Subcutaneous adipose tissue (tissue), 4 donors: ENCODE measurements around the gene GLT1D1. TPM values are rescaled to one million over a fixed set of nuclear protein-coding genes. Genes with fewer than 3 reads are reported as not detected.

Experiments
- total RNA-seq, 4 donors: library from RNA; depleted of rRNA; stranded (reverse); fragments of >200 nt; gene quantifications; one replicate each; pipeline ENCODE4 v1.1.0, GENCODE V29; 2016
- TF ChIP-seq, protein P1 (sequence below): fragments of 450-650 bp; IDR thresholded peaks from one replicate; pipeline ENCODE4 v1.5.1; 2016; ENCODE audit warnings: low read depth, mild to moderate bottlenecking, control low read depth, antibody characterized with exemption, moderate library complexity

Gene GLT1D1
- total RNA-seq, 4 donors from 2014 or later = 0.22 to 0.75 TPM; not detected in 2

DNA sequence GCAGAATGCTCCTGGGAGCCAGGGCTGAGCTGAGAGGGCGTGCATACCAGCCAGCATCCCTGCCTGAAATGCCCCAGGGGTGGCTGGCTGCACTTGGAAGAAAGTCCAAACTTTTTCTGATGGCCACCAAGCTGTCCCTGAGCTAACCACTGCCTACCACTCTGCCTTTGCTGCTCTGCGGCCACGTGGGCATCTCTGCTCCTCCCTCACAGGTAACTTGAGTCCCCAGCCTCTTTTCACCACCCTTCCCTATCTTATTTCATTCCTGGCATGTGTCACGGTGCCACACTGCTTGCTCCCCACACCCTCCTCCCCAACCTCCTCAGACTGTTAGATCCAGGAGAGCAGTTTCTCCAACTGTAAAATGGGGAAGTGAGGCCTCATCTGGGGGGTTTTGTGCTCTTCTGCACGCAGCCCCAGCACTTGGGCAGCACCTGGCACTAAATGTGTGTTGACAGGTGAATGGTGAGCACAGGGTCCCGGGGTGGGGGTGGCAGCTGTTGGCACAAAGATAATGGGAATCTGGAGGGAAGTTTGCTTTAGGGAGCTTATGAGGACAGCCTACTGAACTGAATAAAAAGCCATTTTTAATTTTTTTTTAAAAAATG, 113.0 kb downstream of the GLT1D1 start:
- TF ChIP-seq, protein P1, sequence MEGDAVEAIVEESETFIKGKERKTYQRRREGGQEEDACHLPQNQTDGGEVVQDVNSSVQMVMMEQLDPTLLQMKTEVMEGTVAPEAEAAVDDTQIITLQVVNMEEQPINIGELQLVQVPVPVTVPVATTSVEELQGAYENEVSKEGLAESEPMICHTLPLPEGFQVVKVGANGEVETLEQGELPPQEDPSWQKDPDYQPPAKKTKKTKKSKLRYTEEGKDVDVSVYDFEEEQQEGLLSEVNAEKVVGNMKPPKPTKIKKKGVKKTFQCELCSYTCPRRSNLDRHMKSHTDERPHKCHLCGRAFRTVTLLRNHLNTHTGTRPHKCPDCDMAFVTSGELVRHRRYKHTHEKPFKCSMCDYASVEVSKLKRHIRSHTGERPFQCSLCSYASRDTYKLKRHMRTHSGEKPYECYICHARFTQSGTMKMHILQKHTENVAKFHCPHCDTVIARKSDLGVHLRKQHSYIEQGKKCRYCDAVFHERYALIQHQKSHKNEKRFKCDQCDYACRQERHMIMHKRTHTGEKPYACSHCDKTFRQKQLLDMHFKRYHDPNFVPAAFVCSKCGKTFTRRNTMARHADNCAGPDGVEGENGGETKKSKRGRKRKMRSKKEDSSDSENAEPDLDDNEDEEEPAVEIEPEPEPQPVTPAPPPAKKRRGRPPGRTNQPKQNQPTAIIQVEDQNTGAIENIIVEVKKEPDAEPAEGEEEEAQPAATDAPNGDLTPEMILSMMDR = no peak

DNA sequence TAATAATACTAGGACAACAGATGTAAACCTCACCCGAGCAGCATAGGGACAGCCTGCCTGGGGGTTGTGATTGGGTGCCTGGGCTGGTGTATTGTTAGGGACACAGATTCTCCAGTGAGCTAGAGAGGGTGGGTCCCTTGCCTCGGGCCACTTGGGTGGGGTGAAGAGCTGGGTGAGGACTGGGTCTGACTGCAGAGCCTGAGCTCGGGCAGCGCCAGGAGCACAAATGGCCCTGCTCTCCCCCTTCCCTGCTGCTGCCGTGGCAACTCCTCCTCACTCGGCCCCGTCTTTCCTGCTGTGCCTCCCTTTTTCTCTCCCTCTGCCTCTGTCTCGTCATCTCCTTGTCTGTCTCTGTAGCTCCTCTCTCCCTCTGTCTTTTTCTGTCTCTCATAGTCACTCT, 115.4 kb downstream of the GLT1D1 start:
- TF ChIP-seq, protein P1 = no peak

DNA sequence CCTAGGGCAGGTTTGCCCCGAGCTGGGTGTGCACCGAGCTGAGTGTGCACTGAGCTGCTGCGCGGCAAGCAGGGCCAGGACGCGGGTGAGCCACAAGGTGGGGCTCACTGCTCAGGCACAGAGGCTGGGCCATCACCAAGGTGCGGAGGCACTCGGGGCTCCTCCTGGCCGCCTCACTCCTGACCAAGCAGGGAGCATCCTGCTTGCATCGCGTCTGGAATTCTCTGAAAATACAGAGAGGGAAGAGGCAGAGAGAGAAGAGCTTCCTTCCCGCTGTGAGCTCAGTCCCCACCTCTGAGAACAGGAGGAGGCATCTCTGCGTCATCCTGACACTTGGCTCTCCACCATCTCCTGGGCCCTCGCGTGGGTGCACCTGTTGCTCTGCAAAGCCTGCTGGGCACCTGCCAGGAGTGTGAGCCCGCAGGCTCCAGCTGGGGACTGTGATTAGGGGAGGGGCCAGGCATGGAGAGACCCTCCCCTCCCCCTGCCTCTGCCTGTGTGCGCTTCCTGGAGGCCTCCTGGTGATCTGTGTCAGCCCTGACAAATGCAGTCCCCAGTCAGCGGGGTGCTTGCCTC, 116.3 kb downstream of the GLT1D1 start:
- TF ChIP-seq, protein P1 = no peak

DNA sequence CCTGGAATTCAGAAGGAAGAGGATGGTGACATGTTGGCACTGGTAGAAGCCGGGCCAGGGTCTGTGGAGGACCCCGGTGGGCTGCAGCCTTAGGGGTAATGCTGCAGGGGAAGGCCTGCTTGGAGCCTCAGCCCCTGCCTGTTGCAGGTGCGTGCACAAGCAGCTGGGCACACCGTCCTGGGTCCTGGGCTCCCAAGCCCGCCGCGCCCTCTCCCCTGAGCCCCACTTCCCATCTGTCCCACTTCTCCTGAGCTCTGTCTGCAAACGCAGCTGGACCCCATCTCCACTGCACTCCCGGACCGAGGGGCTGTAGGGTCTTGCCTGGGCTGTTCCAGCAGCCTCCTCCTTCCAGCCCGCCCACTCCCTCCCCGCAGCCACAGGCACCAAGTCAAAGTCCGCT, 116.8 kb downstream of the GLT1D1 start:
- TF ChIP-seq, protein P1 = no peak

DNA sequence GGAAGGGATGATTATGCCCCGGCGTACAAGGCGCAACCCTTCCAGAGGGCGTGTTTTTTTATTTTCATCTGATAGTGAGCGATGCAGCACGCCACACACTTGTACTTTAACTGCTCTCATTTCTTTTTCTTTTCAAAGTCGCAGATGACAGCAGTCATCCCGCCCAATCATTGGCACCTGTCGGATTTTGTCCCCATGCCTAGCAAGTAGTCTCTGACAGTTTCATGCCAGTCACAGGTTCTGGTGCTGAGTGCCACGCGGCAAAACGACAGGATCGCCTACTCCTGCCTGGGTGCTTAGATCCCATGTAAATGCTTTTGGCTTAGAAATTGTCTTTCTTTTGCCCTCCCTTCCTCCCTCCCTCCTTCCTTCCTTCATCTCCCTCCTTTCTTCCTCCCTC, 117.7 kb downstream of the GLT1D1 start:
- TF ChIP-seq, protein P1 = no peak

DNA sequence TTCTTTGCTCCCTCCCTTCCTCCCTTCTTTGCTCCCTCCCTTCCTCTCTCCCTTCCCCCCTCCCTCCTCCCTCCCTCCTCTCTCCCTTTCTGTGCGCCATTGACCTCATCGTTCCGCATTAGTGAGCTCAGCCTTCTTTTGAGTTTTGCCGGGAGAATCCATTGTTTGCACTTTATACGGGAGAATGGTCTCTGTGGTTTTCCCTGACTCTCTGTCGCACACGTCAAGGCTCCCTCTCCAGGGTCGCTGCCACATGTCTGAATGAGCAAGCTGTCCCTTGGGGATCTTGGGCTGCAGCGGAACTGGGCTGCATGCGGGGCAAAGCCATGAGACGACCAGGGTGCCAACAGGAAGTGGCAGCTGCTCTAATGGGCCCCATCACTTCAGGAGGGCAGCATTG, 118.5 kb downstream of the GLT1D1 start:
- TF ChIP-seq, protein P1 = no peak

DNA sequence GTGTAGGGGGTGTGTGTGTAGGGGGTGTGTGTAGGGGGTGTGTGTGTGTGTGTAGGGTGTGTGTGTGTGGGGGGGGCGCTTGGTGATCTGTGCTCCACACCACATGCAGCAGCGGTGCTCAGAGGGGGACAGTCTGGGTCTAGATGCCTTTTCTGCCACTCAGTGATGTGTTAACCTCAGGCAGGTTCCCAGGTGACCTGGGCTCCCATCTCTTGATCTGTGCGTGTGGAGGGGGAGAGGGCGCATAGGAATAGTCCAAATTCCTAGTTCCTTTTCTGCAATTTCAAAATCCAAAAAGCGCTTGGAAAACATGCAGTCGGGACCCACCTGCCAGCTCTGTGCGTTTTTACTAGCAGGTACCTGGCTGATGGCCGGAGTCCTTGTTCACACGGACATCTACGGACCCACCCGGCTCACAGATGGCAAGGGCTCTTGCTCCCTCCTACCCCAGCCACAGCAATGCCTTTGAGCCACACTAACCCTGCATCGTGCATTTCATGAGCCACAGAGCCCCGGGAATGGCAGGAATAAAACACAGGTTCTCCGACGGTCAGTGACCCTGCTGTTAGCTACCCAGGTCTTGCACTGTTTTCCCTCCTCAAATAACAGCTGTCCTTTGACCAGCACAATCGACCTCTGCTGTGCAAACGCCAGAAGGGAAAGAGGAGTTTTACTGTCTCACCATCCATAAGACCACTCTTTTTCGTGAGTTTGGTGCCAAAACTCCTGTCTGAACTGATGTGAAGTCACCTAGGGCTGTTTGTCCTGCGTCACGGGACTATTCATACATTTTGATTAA, 120.8 kb downstream of the GLT1D1 start:
- TF ChIP-seq, protein P1 = no peak
